GM12872 (cell line): ENCODE measurements around the gene RXYLT1.

ENCODE experiments used
- TF ChIP-seq, protein P1 (sequence below): IDR thresholded peaks from 3 replicates; pipeline ENCODE4 v1.5.1; 2011; ENCODE audit warnings: low read depth, mild to moderate bottlenecking, low read length, moderate library complexity; ENCODE audit not compliant: insufficient read depth

Gene RXYLT1

DNA sequence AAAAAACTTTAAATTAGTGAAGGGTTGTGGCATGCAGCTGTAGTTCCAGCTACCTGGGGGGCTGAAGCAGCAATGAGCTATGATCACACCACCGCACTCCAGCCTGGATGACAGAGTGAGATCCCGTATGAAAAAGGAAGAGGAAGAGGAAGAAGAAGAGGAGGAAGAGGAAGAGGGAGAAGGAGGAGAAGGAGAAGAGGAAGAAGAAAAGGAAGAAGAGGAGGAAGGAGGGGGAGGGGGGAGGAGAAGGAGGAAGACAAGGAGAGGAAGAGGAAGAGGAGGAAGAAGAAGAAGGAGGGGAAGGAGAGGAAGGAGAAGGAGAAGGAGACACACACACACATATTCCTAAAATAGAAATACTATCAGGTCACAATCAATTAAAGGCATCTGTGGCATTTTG, 32.0 kb downstream of the RXYLT1 start:
- TF ChIP-seq, protein P1, sequence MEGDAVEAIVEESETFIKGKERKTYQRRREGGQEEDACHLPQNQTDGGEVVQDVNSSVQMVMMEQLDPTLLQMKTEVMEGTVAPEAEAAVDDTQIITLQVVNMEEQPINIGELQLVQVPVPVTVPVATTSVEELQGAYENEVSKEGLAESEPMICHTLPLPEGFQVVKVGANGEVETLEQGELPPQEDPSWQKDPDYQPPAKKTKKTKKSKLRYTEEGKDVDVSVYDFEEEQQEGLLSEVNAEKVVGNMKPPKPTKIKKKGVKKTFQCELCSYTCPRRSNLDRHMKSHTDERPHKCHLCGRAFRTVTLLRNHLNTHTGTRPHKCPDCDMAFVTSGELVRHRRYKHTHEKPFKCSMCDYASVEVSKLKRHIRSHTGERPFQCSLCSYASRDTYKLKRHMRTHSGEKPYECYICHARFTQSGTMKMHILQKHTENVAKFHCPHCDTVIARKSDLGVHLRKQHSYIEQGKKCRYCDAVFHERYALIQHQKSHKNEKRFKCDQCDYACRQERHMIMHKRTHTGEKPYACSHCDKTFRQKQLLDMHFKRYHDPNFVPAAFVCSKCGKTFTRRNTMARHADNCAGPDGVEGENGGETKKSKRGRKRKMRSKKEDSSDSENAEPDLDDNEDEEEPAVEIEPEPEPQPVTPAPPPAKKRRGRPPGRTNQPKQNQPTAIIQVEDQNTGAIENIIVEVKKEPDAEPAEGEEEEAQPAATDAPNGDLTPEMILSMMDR = no peak

DNA sequence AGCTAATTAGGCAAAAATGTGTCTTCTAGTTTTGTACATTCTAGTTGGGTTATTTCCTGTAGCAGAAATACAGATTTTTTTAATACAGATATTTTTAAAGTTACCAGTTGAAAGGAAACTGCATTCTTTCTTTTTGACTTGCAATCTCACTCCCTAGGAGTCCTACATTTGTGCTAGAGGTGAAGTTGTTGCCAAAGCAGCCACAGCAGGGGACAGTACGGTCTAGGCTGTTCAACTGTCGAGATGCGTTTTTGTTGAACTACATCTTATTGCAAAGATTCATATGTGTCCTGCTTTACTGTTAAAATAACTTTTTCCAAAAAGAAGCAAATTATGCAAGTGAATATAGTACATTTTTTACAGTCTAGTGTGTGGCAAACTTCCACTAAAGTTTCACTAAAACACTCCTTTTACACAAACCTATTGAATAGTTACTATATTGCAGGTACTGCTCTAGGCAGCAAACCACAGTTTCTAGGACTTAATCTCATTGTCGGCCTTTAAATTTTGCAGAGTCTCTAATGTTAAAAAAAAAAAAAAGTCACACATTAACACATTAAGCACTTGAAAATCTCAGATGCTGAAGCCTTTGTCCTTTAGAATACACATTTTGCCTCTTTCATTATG, 34.5 kb downstream of the RXYLT1 start:
- TF ChIP-seq, protein P1 = no peak

DNA sequence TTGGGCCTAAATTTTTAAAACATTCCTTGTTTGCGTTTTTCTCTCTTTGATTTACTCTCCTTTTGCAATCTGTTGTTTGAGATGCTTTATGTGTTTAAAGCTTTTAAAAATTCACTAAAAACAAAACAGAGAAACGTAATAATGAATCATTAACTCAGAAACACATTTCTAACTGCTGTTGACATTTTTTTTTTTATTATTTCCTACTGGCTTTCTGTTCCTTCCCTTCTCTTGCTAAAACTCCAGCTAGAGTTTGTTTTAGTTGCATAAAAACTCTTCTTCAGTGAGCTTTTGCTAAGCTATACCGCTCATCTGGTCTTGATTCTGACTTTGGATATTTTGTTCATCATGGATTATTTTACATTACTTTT, 35.8 kb downstream of the RXYLT1 start:
- TF ChIP-seq, protein P1 = no peak

DNA sequence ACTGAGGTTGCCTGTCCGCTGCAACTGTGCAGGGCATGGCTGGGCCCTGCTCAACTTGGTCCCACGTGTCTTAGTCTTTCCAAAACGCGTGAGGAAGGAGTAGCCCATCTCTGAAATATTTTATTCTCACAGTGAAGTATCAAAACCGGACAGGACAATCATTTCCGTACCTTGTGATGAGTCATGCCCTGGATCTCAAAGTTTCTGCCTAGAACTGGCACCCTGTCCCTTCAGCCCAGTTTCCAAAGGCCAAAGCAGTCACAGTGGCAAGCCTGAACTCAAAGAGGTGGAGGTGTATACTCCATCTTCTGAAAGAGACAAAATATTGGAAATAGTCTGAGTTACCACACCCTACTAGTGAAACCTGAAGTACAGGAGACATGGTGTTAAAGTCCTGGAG, 36.3 kb downstream of the RXYLT1 start:
- TF ChIP-seq, protein P1 = no peak

DNA sequence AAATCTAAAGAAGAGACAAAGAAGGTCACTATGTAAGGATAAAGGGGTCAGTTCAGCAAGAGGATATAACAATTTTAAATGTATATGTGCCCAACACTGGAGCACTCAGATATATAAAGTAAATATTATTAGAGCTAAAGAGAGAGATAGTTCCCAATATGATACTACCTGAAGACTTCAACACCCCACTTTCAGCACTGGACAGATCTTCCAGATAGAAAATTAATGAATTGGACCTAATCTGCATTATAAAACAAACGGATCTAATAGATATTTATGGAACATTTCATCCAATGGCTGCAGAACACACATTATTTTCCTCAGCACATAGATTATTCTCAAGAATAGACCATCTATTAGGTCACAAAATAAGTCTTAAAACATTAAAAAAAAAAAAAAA, 40.7 kb downstream of the RXYLT1 start:
- TF ChIP-seq, protein P1 = no peak

DNA sequence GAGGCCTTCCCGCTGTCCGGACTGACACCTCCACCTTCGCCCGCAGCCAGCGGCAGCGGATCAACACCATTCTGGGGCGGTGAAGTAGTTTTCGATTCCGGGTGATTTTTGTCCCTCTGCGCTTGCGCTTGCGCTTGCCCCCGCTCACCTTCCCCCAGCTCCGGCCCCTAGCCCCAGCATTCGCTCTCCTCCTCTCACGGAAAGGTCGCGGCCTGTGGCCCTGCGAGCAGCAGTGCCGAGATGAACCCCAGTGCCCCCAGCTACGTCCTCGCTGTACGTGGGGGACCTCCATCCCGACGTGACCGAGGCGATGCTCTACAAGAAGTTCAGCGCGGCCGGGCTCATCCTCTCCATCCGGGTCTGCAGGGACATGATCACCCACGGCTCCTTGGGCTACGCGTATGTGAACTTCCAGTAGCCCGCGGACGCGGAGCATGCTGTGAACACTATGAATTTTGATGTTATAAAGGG, 42.1 kb downstream of the RXYLT1 start:
- TF ChIP-seq, protein P1 = no peak

DNA sequence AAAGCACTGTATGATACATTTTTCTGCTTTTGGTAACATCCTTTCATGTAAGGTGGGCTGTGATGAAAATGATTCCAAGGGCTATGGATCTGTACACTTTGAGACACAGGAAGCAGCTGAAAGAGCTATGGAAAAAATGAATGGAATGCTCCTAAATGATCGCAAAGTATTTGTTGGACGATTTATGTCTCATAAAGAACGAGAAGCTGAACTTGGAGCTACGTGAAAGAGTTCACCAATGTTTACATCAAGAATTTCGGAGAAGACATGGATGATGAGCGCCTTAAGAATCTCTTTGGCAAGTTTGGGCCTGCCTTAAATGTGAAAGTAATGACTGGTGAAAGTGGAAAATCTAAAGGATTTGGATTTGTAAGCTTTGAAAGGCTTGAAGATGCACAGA, 42.6 kb downstream of the RXYLT1 start:
- TF ChIP-seq, protein P1 = no peak
